Islet of Langerhans (tissue), 1 donor: Measurements from ENCODE around the gene SLC25A41.

Experiments used
- FAIRE-seq: peaks from one replicate; lab custom pipeline; 2011; peaks lifted over from hg19 to GRCh38; lab: Jason Lieb, UNC

Gene SLC25A41

GRCh38 chr19:6460099-6460884 is 26.7 kb upstream of the SLC25A41 start:
- FAIRE-seq = peak; percentile 58

GRCh38 chr19:6459262-6460098 is 25.9 kb upstream of the SLC25A41 start, which contains the start of gene SLC25A23:
TSS of gene SLC25A23 (minus strand) at chr19:6459792. CDS start at chr19:6459628, 164 bp downstream.
- no peak for FAIRE-seq

GRCh38 chr19:6458695-6459261 is 25.2 kb upstream of the SLC25A41 start:
- no peak for FAIRE-seq

- FAIRE-seq = no peak
These were observed 24.6 kb upstream of the SLC25A41 start for GRCh38 chr19:6457958-6458694.

- FAIRE-seq = no peak
These were observed 22.4 kb upstream of the SLC25A41 start for GRCh38 chr19:6455924-6456323.

GRCh38 chr19:6453951-6454565 is 20.5 kb upstream of the SLC25A41 start:
- no peak for FAIRE-seq

- FAIRE-seq = no peak
These were observed 19.3 kb upstream of the SLC25A41 start for GRCh38 chr19:6452899-6453298.

- FAIRE-seq = no peak
These were observed 18.7 kb upstream of the SLC25A41 start for GRCh38 chr19:6452223-6452614.

- no peak for FAIRE-seq
These were observed 18.1 kb upstream of the SLC25A41 start for GRCh38 chr19:6451583-6452222.

GRCh38 chr19:6450166-6450565 is 16.6 kb upstream of the SLC25A41 start:
- no peak for FAIRE-seq

GRCh38 chr19:6448045-6448444 is 14.5 kb upstream of the SLC25A41 start:
- FAIRE-seq = no peak

- FAIRE-seq = no peak
These were observed 12.9 kb upstream of the SLC25A41 start for GRCh38 chr19:6446452-6446851.

GRCh38 chr19:6443986-6444385 is 10.4 kb upstream of the SLC25A41 start:
- FAIRE-seq = no peak

- FAIRE-seq = no peak
These were observed 8.6 kb upstream of the SLC25A41 start for GRCh38 chr19:6442087-6442688.

- FAIRE-seq = no peak
These were observed 7.3 kb upstream of the SLC25A41 start for GRCh38 chr19:6440905-6441304.

GRCh38 chr19:6439743-6440142 is 6.2 kb upstream of the SLC25A41 start:
- no peak for FAIRE-seq

- FAIRE-seq = no peak
These were observed 398 bp downstream of the SLC25A41 start for GRCh38 chr19:6433165-6433564.

- no peak for FAIRE-seq
These were observed 1.7 kb downstream of the SLC25A41 start for GRCh38 chr19:6431891-6432290.

GRCh38 chr19:6429419-6430221 is 3.9 kb downstream of the SLC25A41 start:
- FAIRE-seq = no peak
